Activated naive CD8-positive, alpha-beta T cell (primary cell): ENCODE measurements around the gene HMG20A.

Experiments
- H3K27ac Mint-ChIP-seq: one replicate; pipeline ENCODE4 v1.8.0; 2021; ENCODE audit warnings: mixed read lengths
- H3K27me3 Mint-ChIP-seq: one replicate; pipeline ENCODE4 v1.8.0; 2021; ENCODE audit warnings: mixed read lengths
- H3K36me3 Mint-ChIP-seq: one replicate; pipeline ENCODE4 v1.8.0; 2021; ENCODE audit warnings: mixed read lengths
- H3K4me1 Mint-ChIP-seq: one replicate; pipeline ENCODE4 v1.8.0; 2021; ENCODE audit warnings: low read depth, mixed read lengths
- H3K4me3 Mint-ChIP-seq: one replicate; pipeline ENCODE4 v1.8.0; 2021; ENCODE audit warnings: mild to moderate bottlenecking, mixed read lengths
- H3K9me3 Mint-ChIP-seq: one replicate; pipeline ENCODE4 v1.8.0; 2021; ENCODE audit warnings: low read depth, mixed read lengths

HMG20A gene

DNA sequence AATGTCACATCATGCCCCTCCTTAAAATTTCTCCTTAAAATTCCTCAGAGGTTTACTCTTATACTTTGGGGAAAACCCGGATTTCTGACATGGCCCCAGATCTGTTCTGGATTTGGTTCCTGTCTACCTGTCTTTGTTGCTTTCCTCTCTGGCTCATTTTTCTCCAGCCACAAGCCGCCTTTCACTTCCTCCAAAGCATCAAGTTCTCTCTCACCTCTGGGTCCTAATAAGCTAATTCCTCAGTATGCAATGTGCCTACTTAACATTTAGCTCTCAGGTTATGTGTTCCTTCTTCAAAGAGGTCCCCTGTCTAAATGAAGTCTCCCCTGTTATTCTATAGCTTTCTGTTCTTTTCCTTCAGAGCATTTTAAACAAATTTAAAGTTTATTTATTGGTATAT lies 16.1 kb downstream of the HMG20A start:
- Mint-ChIP-seq H3K9me3 (no peaks in the 10 kb centered on the region), H3K4me1 (peaks cover 56% of the 10 kb centered on the region), H3K4me3 (peak overlapping the region; percentile 33), H3K36me3 (no peaks in the 10 kb centered on the region), H3K27ac (peak overlapping the region; percentile 7), H3K27me3 (no peaks in the 10 kb centered on the region)

GRCh38 chr15:77437264-77437663 lies 16.6 kb downstream of the HMG20A start:
- H3K4me3 Mint-ChIP-seq, result peak overlapping the region; percentile 33
- peak overlapping the region; percentile 7 for H3K27ac Mint-ChIP-seq
- H3K27me3 Mint-ChIP-seq, result no peaks in the 10 kb centered on the region
- H3K36me3 Mint-ChIP-seq, result no peaks in the 10 kb centered on the region
- peaks cover 58% of the 10 kb centered on the region for H3K4me1 Mint-ChIP-seq
- H3K9me3 Mint-ChIP-seq, result no peaks in the 10 kb centered on the region

- Mint-ChIP-seq H3K4me3 (no peak overlapping the region), H3K9me3 (no peaks in the 10 kb centered on the region), H3K27ac (no peak overlapping the region), H3K36me3 (no peaks in the 10 kb centered on the region), H3K27me3 (no peaks in the 10 kb centered on the region), H3K4me1 (peaks cover 67% of the 10 kb centered on the region)
These were observed 19.8 kb downstream of the HMG20A start for GRCh38 chr15:77440378-77440999.

GRCh38 chr15:77446840-77447390 lies 26.2 kb downstream of the HMG20A start:
- Mint-ChIP-seq H3K9me3 (no peaks in the 10 kb centered on the region), H3K4me3 (no peak overlapping the region), H3K4me1 (peaks cover 46% of the 10 kb centered on the region), H3K36me3 (peaks cover 8% of the 10 kb centered on the region), H3K27me3 (no peaks in the 10 kb centered on the region), H3K27ac (no peak overlapping the region)

- H3K36me3 Mint-ChIP-seq, result peaks cover 12% of the 10 kb centered on the region
These were observed 33.6 kb downstream of the HMG20A start for GRCh38 chr15:77454265-77454664.

GRCh38 chr15:77454951-77455350 lies 34.3 kb downstream of the HMG20A start:
- H3K9me3 Mint-ChIP-seq, result no peaks in the 10 kb centered on the region
- H3K4me3 Mint-ChIP-seq, result no peak overlapping the region
- H3K4me1 Mint-ChIP-seq, result peaks cover 41% of the 10 kb centered on the region
- H3K36me3 Mint-ChIP-seq, result peaks cover 10% of the 10 kb centered on the region
- H3K27me3 Mint-ChIP-seq, result no peaks in the 10 kb centered on the region
- no peak overlapping the region for H3K27ac Mint-ChIP-seq

More at GRCh38 chr15:77454265-77454664, 33.6 kb downstream of the HMG20A start:
- H3K9me3 Mint-ChIP-seq, result no peaks in the 10 kb centered on the region
- H3K4me1 Mint-ChIP-seq, result peaks cover 41% of the 10 kb centered on the region
- H3K4me3 Mint-ChIP-seq, result no peak overlapping the region
- H3K27ac Mint-ChIP-seq, result no peak overlapping the region
- no peaks in the 10 kb centered on the region for H3K27me3 Mint-ChIP-seq

DNA sequence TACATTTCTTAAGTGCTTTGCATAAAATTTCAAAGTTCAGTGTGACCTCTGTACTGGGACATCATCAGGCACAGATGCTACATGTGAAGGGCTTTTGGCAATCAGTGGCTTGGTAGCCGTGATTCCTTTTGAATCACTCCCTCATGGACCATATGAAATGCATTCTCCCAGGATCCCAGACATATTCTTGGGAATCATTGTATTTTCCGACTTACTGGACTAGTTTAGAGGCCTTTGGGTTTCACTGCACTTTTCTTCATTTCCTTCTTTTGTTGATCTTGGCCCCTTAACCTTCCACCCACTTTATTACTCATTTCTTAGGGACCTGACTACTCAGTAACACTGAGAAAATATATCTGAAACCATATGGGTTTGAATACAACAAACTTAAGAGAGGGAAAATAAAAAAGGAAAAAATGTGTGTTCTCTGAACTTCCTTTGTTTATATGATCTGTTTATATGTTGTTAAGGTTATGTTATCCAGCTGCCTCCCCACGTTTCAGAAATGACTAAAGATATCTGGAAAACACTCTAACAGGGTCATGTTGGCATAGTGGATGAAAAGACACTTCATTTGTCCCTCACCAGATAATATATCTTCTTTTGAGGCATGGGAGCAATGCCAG lies 35.1 kb downstream of the HMG20A start:
- Mint-ChIP-seq H3K9me3 (no peaks in the 10 kb centered on the region), H3K36me3 (peaks cover 10% of the 10 kb centered on the region), H3K27me3 (no peaks in the 10 kb centered on the region), H3K27ac (no peak overlapping the region), H3K4me3 (no peak overlapping the region), H3K4me1 (peaks cover 41% of the 10 kb centered on the region)

DNA sequence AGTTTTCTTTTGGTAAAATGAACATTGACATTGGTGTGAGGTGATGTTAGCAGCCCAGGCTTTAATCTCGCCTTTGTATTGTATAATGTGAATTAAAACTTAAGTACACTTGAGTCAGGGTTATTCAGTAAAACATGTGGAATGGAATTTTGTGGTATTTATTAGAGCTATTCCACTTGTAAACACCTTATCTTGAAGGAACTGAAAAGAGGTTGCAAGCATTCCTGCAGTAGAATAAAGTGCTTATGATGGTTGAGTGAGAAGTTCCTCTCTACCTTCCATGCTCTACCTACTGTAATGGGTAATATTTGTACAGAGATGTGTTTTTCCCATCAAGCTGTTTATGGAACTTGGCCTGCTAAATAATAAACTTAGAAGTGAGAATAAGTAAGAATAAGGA lies 36.1 kb downstream of the HMG20A start:
- Mint-ChIP-seq H3K4me3 (no peak overlapping the region), H3K27ac (peak overlapping the region; percentile 8), H3K4me1 (peaks cover 44% of the 10 kb centered on the region), H3K27me3 (no peaks in the 10 kb centered on the region), H3K36me3 (peaks cover 10% of the 10 kb centered on the region), H3K9me3 (no peaks in the 10 kb centered on the region)

- Mint-ChIP-seq H3K36me3 (peaks cover 8% of the 10 kb centered on the region), H3K27me3 (no peaks in the 10 kb centered on the region), H3K4me3 (peak overlapping the region; percentile 1), H3K9me3 (no peaks in the 10 kb centered on the region), H3K27ac (peak overlapping the region; percentile 2), H3K4me1 (peaks cover 41% of the 10 kb centered on the region)
These were observed 36.7 kb downstream of the HMG20A start for GRCh38 chr15:77457191-77457904.

DNA sequence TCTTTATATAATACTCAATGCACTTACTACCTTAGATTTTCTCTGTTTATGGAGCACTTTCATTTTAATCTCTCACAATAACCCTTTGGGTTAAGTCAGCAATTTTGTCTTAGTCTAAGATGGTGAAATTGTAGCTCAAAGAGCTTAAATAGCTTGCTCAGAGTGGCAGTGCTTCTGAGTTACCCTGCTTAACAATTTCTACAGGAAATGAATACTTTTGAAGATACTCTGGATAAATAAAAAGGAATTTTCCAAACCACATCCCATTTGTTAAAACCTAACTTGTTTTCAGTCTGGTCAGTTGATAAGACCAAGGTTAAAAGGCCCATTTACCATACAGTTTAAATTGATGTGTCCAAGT lies 37.2 kb downstream of the HMG20A start:
- H3K36me3 Mint-ChIP-seq, result peaks cover 6% of the 10 kb centered on the region
- H3K4me3 Mint-ChIP-seq, result peak overlapping the region; percentile 1
- H3K27me3 Mint-ChIP-seq, result no peaks in the 10 kb centered on the region
- no peaks in the 10 kb centered on the region for H3K9me3 Mint-ChIP-seq
- peaks cover 40% of the 10 kb centered on the region for H3K4me1 Mint-ChIP-seq
- peak overlapping the region; percentile 2 for H3K27ac Mint-ChIP-seq

DNA sequence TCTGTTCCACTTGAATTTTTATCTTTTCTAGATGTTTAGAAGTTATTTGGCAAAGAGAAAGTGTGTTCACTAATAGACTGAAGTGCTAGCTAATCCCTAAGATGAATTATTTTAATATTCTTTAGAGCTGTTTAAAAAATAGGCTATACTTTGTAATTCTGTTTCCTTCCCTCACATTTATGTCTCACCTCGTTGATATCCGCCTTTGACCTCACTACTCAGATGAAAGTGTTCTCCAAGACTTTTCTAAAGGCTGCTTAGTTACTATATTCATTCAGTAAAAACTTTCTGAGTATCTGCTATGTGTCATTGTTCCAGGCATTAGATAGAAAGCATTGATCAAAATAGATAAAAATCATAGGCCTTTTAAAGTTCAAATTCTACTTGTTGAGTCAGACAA lies 38.3 kb downstream of the HMG20A start:
- Mint-ChIP-seq H3K27me3 (no peaks in the 10 kb centered on the region), H3K27ac (no peak overlapping the region)

DNA sequence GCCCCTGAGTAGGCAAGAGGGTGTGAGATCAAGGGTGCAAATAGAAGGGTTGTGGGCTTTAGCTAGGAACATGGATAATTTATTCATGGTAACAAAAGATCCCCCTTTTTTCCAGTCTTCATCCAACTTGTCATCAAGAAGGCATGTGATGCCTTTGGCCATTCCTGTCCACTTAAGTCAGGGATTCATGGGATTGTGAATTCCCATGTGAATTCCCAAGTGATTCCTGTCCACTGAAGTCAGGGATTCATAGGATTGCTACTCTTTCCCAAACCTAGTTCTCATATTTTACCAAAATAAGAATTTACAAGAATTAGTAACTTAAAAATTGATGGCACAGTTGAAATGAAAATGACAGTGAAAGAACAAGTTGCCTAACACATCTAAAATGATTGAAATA lies 40.8 kb downstream of the HMG20A start:
- no peak overlapping the region for H3K27ac Mint-ChIP-seq
- peaks cover 8% of the 10 kb centered on the region for H3K36me3 Mint-ChIP-seq
- H3K4me3 Mint-ChIP-seq, result no peak overlapping the region
- peaks cover 19% of the 10 kb centered on the region for H3K4me1 Mint-ChIP-seq
- H3K9me3 Mint-ChIP-seq, result no peaks in the 10 kb centered on the region
- no peaks in the 10 kb centered on the region for H3K27me3 Mint-ChIP-seq

More for the DNA sequence above, 38.3 kb downstream of the HMG20A start:
- no peaks in the 10 kb centered on the region for H3K9me3 Mint-ChIP-seq
- H3K36me3 Mint-ChIP-seq, result peaks cover 6% of the 10 kb centered on the region
- H3K4me3 Mint-ChIP-seq, result no peak overlapping the region
- H3K4me1 Mint-ChIP-seq, result peaks cover 40% of the 10 kb centered on the region

- Mint-ChIP-seq H3K27me3 (no peaks in the 10 kb centered on the region), H3K4me1 (peaks cover 3% of the 10 kb centered on the region), H3K36me3 (peaks cover 11% of the 10 kb centered on the region), H3K9me3 (no peaks in the 10 kb centered on the region), H3K27ac (no peak overlapping the region), H3K4me3 (no peak overlapping the region)
These were observed 43.6 kb downstream of the HMG20A start for GRCh38 chr15:77464129-77464865.

GRCh38 chr15:77466521-77466920 lies 45.8 kb downstream of the HMG20A start:
- Mint-ChIP-seq H3K4me1 (no peaks in the 10 kb centered on the region), H3K36me3 (peaks cover 11% of the 10 kb centered on the region), H3K27me3 (no peaks in the 10 kb centered on the region), H3K9me3 (no peaks in the 10 kb centered on the region), H3K27ac (no peak overlapping the region), H3K4me3 (no peak overlapping the region)

- Mint-ChIP-seq H3K27ac (no peak overlapping the region), H3K36me3 (peaks cover 14% of the 10 kb centered on the region), H3K4me3 (no peak overlapping the region), H3K27me3 (no peaks in the 10 kb centered on the region), H3K4me1 (no peaks in the 10 kb centered on the region), H3K9me3 (no peaks in the 10 kb centered on the region)
These were observed 48.2 kb downstream of the HMG20A start for GRCh38 chr15:77468896-77469295.
